Measurements from ENCODE around the gene TRAPPC10. TPM values are rescaled to one million over a fixed set of nuclear protein-coding genes. Genes with fewer than 3 reads are reported as not detected.

TRAPPC10 gene
- total and polyA plus RNA-seq, 2 of the 8 experiments (the other 6 are each of a cell fraction or from before 2014, with no cell fraction given): 18.5 to 29.8 TPM

DNA sequence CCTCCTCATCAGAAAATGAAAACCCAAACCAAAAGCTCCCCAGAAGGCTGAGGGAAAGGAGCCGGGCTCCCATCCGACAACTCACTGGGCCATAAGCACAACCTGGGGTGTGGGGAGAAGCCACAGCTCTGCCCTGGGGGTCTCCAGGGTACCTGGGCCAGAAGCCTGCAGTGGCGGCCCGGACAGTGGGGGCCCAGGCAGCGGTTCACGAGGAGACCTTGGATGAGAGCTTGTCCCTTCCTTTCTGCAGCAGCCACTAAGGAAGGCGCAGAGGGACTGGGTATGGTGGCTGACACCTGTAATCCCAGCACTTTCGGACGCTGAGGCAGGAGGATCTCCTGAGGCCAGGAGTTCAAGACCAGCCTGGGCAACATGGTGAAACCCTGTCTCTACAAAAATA lies 17.5 kb upstream of the TRAPPC10 start:
- POLR2A ChIA-PET (ENCODE audit: partially characterized antibody): interaction anchor here (0.6 to 1.6 kb wide), 2 partner anchors 10 to 19 kb away, joined by 5 to 6 read pairs; no protein-coding TSS in a partner anchor
- H2AK5ac ChIP-seq (ENCODE audit: low read depth, low read length): no peak overlapping the region
- 90% methylated on average over 7 of the region's 9 CpGs; no CpG with 5 or more reads in 1 of the 2 experiments for WGBS, 2 experiments (ENCODE audit: extremely low coverage in 1 of 2, insufficient coverage in 1 of 2, insufficient read length in 1 of 2, insufficient replicate concordance in 2 of 2, low coverage in 1 of 2, low lambda C conversion rate in 2 of 2, missing lambda C conversion rate in 1 of 2)
- TF ChIP-seq BRCA1 (IDR thresholded peaks at IDR 0.05; ENCODE audit: low read depth, low read length): no peak
- TF ChIP-seq BCL11A (IDR thresholded peaks at IDR 0.05; ENCODE audit: low read depth in 2 of 2, low read length in 2 of 2): no peak
- no peak for TF ChIP-seq GTF2F1 (IDR thresholded peaks at IDR 0.05; ENCODE audit: borderline replicate concordance, low read depth, low read length)
- TF ChIP-seq TAF7 (optimal IDR thresholded peaks at IDR 0.05; ENCODE audit: borderline replicate concordance, low read depth, low read length): no peak
- no peak for TF ChIP-seq SP1 (IDR thresholded peaks at IDR 0.05; ENCODE audit: low read depth, low read length)
- no peak for TF ChIP-seq SIN3A (conservative IDR thresholded peaks at IDR 0.05 in 1 of 2, IDR thresholded peaks at IDR 0.05 in 1 of 2; ENCODE audit: low read depth in 1 of 2, low read length in 2 of 2)
- TF ChIP-seq SP4 (IDR thresholded peaks at IDR 0.05; ENCODE audit: low read length): no peak
- TF ChIP-seq ASH2L (IDR thresholded peaks at IDR 0.05; ENCODE audit: low read length): no peak
- no peak for TF ChIP-seq RAD21 (IDR thresholded peaks at IDR 0.05 in 1 of 2, conservative IDR thresholded peaks at IDR 0.05 in 1 of 2; ENCODE audit: low read depth in 2 of 2, low read length in 2 of 2)
- TF ChIP-seq KDM4A (IDR thresholded peaks at IDR 0.05; ENCODE audit: low read depth, low read length, severe bottlenecking): no peak
- TF ChIP-seq RXRA (IDR thresholded peaks at IDR 0.05; ENCODE audit: insufficient read depth, low read depth, low read length): no peak
- TF ChIP-seq, protein P1, sequence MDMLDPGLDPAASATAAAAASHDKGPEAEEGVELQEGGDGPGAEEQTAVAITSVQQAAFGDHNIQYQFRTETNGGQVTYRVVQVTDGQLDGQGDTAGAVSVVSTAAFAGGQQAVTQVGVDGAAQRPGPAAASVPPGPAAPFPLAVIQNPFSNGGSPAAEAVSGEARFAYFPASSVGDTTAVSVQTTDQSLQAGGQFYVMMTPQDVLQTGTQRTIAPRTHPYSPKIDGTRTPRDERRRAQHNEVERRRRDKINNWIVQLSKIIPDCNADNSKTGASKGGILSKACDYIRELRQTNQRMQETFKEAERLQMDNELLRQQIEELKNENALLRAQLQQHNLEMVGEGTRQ (IDR thresholded peaks at IDR 0.05; ENCODE audit: low read length): no peak
- TF ChIP-seq POLR2AphosphoS5 (IDR thresholded peaks at IDR 0.05; ENCODE audit: low read depth, low read length): no peak

More for the DNA sequence above, 17.5 kb upstream of the TRAPPC10 start:
- H2AFZ ChIP-seq (ENCODE audit: low read length): no peak overlapping the region
- no peaks in the 10 kb centered on the region; a peak in 1 of 7 replicates for H3K4me1 ChIP-seq (replicated peaks in 1 of 4; ENCODE audit: control insufficient read depth in 3 of 4, insufficient read depth in 4 of 4, low read length in 3 of 4)
- no peak overlapping the region for H3K27ac ChIP-seq (ENCODE audit: low read depth, low read length)
- no peak overlapping the region; the same call in 1 of the 2 replicates for H4K8ac ChIP-seq (ENCODE audit: extremely low read depth, insufficient read depth, low read length)
- H3K14ac ChIP-seq (ENCODE audit: insufficient read length): no peak overlapping the region
- no peak overlapping the region for H2BK20ac ChIP-seq (ENCODE audit: low read length)
- H2BK120ac ChIP-seq (replicated peaks; ENCODE audit: low read depth, low read length): no peak overlapping the region
- H2BK5ac ChIP-seq (ENCODE audit: low read depth, low read length): no peak overlapping the region
- H3K23me2 ChIP-seq (ENCODE audit: low read depth, low read length): no peaks in the 10 kb centered on the region
- no peak overlapping the region for H2BK12ac ChIP-seq (ENCODE audit: low read depth, low read length)
- no peak overlapping the region for H3K4ac ChIP-seq (replicated peaks; ENCODE audit: insufficient read length, low read depth, low read length)
- H3K23ac ChIP-seq (ENCODE audit: insufficient read length): no peak overlapping the region
- H3K79me1 ChIP-seq (ENCODE audit: low read depth, low read length): no peaks in the 10 kb centered on the region
- H3K4me3 ChIP-seq (ENCODE audit: extremely low read depth in 1 of 4, insufficient read depth in 2 of 4, low read depth in 3 of 4, low read length in 4 of 4): no peak overlapping the region
- H3K27me3 ChIP-seq (replicated peaks in 1 of 4; ENCODE audit: control insufficient read depth in 3 of 4, extremely low read depth in 1 of 4, insufficient read depth in 3 of 4, low read length in 3 of 4): no peaks in the 10 kb centered on the region
- H4K5ac ChIP-seq (ENCODE audit: insufficient read length, low read depth, low read length): no peak overlapping the region
- H3K36me3 ChIP-seq (ENCODE audit: control insufficient read depth in 2 of 4, insufficient read depth in 4 of 4, low read length in 3 of 4): no peaks in the 10 kb centered on the region
- no peak for FAIRE-seq
- no peak for DNase-seq (ENCODE audit: low read depth in 1 of 2, low spot score in 2 of 2)
- no peak overlapping the region for H2BK15ac ChIP-seq (ENCODE audit: low read length)
- no peaks in the 10 kb centered on the region for H3K9me3 ChIP-seq (ENCODE audit: insufficient read depth in 2 of 2, low read depth in 1 of 2, low read length in 1 of 2)
- no peak overlapping the region for H3K18ac ChIP-seq (ENCODE audit: extremely low read depth, low read length)
- H4K20me1 ChIP-seq (replicated peaks in 1 of 2; ENCODE audit: control insufficient read depth in 1 of 2, insufficient read depth in 2 of 2, low read length in 2 of 2): no peaks in the 10 kb centered on the region
- H3K79me2 ChIP-seq (ENCODE audit: control insufficient read depth in 1 of 2, insufficient read depth in 2 of 2, low read length in 2 of 2): no peaks in the 10 kb centered on the region
- H3K4me2 ChIP-seq (ENCODE audit: insufficient read depth in 1 of 2, low read depth in 2 of 2, low read length in 2 of 2): no peak overlapping the region
- H3K56ac ChIP-seq (replicated peaks; ENCODE audit: insufficient read length, low read depth, low read length): no peak overlapping the region
- H4K91ac ChIP-seq (replicated peaks; ENCODE audit: insufficient read length, low read length): no peak overlapping the region
- no peak overlapping the region for H3K9ac ChIP-seq (replicated peaks in 1 of 4; ENCODE audit: extremely low read depth in 1 of 4, low read depth in 3 of 4, low read length in 3 of 4)
- CTCF ChIA-PET (ENCODE audit: partially characterized antibody): interaction anchor here (1.0 to 1.6 kb wide), 3 partner anchors 9 to 53 kb away, joined by 3 to 7 read pairs (median 3); no protein-coding TSS in a partner anchor
